GM19452 (cell line): ENCODE measurements around the gene DPH7.
A peak's percentile ranks its signal among the peaks of the same experiment; 100 is the strongest.
"Not testable (repeated sequence)": the region's sequence is repeated elsewhere in the genome, so short reads cannot be mapped to it uniquely, and the experiment has no call there.

Source experiments
- ATAC-seq: cut with Tn5 transposase; IDR thresholded peaks from one replicate; pipeline ENCODE4 v1.9.1; 2021; ENCODE audit not compliant: unreplicated experiment

DPH7 gene

DNA sequence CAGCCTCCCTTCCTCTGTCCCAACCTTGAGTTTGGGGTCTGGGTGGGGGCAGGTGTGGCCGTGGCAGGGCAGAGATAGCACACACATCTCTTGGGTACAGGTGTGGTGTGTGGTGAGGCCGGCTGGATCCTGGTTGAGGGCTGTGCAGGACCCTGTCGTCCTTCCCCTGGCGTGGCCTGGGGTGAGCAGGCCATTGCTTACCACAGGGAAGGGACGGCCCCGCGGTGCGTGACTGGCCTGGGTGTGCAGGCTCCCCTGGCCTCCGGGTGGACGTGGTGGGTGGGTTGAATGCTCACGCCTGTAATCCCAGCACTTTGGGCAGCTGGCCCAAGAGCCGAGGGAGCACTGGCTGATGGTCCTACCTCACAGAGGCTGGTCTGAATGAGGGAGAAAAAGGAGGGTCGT lies 28.0 kb upstream of the DPH7 start:
- no peak for ATAC-seq

DNA sequence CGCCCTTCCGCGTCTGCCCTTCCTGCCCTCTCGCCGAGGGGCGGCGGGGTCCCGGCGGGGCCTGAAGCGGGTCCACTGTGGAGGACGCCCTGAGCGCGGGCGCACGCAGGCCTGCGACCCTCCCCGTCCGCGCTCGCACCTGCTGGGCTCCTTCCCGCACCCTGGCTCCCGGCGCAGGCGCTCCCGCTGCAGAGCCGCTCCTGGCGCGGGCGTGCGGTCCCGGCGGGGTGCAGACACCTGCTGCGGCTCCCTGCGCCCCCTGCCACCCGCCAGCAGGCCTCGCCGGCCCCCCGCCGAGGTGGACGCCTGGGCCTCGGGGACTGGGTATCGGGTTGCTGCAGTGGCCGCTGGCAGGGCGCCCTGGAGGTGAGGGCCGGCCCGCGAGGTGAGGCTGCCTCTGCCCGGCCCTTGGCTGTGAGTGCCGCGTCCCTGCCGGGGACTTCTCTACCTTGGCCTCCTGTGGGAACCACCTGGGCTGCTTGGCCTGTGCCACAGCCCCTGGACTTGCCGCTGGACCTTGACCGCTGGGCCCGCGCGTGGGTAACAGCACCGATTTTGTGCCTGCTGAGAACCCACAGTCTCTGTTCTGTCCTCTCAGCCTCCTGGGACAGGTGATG lies 27.4 kb upstream of the DPH7 start:
- ATAC-seq: peak; percentile 21

DNA sequence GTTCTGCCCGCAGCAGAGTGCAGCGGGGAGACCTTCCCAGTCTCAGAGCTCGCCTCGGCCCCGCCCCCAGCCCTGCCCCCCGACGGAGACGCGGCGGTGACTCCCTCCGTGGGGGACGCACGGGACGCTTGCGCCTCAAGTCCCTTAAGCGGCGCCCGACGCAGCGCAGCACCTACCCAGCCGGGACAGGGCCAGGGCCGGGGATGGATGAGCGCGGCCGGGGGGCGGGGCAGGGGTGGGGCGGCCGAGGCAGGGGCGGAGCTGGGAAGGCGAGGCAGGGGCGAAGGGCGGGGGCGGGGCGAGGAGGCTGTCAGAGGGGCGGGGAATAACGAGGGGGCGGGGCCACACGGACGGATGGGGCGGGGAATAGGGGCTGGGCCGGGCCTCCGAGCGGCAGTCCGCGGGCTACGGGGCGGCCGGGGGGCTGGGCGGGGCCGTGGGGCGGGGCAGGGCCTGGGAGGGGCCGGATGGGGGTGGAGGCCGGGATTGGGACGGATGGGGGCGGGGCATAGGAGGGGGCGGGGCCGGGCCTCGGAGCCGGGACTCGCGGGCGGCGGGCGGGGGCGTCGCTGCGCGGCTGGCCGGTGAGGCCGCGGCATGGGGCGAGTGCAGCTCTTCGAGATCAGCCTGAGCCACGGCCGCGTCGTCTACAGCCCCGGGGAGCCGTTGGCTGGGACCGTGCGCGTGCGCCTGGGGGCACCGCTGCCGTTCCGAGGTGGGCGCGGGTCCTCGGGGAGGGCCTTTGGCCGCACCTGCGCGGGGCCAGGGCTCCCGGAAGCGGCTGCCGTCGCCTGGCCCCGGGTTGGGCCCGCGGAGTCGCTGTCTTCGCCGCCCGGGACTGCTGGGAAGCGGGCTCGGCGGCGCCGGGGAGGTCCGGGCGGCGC lies 26.6 kb upstream of the DPH7 start, which contains the start of gene ARRDC1:
Gene ARRDC1 (plus strand): TSS at position 566 of the 884 bp plus-strand sequence. CDS start 32 bp downstream, at position 598.
- peak; percentile 63 for ATAC-seq

DNA sequence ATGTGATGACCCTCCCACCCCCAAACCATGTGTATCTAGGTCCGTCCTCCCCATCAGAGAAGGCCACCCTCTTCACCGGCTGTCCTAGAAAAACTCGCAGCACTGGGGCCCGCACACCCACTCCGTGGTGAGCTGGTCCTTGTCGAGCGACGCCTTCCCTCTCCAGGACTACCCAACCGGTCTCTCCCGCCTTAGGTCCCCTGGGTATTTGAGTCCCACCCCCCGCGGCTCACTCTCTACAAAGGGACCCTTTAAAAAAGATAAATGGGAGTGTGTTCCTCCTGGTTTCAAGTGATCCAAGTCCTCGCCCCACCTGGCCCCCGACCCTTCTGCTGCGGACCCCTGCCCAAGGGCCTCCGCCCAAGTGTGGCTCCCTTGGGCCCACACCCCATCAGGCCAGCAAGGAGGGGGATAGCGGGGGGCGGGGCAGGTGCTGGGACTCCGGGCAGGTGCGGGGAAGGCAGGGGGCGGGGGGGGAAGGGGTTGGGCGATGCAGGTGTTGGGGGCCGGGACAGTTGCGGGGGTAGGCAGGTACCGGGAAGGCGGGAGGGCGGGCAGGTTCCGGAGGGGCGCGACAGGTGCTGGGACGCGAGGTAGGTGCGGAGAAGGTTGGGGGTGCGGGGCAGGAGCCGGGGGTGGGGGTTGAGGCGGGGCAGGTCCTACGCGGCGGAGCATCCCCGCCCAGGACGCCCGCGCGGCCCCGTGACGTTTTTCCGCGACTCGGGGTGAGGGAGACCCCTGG lies 25.8 kb upstream of the DPH7 start:
- ATAC-seq: no peak

DNA sequence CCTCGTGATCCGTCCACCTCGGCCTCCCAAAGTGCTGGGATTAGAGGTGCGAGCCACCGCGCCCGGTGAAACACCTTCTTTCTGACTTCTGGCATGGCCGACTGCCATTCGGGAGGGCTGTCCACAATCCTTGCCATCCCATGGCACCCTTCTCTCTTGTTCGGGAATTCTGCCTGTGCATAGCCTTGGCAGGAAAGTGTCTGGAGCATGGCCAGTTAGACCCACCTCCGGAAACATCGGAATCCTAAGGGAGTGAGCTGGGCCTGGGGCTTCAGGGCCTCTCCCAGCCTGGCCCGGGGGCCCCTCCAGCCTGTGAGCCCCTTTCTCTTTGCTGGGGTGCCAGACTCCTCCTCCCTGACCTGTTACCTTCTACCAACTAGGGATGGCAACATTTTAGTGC lies 25.2 kb upstream of the DPH7 start:
- no peak for ATAC-seq

DNA sequence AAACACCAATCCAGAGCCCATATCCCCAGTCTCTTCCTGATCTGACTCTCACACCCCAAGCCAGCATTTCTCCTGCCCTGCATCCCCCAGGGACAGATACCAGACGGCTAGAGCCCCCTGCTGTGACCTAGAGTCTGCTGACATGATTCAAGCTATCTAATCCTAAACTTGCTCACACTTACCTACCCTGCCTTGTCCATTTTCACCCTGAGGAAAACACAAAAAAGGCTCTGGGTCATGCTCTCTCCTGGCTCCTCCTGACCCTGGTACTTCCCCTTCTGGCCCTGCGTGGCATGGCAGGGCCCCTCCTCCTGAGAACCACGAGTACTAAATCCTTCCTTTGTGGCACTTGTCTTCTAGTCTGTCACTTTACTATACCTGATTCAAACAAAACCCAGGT lies 23.9 kb upstream of the DPH7 start:
- ATAC-seq: no peak

DNA sequence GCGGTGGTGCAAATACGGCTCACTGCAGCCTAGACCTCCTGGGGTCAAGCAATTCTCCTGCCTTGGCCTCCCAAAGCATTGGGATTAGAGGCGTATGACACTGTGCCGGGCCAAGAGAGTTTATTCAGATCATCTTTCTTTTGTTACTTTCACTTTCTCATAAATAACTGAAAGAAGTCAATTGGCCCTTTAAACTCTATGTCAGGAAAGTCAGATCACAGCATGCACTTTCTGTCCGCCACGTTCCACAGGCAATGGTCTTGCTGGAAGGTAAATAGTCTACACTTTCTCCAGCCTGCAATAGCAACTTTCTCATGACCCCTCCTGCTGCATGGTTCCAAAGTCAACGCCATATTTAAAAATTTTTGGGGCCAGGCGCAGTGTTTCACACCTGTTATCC lies 20.2 kb upstream of the DPH7 start:
- no peak for ATAC-seq

DNA sequence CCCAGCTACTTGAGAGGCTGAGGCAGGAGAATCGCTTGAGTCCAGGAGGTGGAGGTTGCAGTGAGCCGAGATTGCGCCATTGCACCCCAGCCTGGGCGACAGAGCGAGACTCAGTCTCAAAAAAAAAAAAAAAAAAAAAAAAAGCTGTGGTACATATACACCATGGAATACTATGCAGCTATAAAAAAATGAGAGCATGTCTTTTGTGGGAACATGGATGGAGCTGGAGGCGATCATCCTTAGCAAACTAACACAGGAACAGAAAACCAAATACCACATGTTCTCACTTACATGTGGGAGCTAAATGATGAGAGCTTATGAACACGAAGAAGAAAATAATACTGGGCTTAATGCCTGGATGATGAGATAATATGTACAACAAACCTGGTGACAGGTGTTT lies 17.9 kb upstream of the DPH7 start:
- not testable (repeated sequence) for ATAC-seq

DNA sequence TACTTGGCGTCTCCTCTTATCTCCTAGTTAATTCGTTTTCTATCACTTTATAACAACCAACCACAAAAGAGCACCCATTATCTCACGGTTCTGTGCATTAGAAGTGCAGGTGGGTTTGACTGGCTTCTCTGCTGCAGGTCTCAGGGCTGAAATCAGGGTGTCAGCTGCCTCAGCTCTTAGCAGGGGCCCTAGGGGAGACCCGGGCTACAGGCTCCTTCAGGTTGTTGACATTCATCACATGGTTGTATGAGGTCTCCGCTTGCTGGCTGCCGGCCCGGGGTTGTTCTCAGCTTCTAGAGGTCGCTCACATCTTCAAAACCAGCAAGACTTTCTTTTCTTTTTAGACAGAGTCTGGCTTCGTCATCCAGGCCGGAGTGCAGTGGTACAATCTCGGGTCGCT lies 14.5 kb upstream of the DPH7 start:
- ATAC-seq: no peak

DNA sequence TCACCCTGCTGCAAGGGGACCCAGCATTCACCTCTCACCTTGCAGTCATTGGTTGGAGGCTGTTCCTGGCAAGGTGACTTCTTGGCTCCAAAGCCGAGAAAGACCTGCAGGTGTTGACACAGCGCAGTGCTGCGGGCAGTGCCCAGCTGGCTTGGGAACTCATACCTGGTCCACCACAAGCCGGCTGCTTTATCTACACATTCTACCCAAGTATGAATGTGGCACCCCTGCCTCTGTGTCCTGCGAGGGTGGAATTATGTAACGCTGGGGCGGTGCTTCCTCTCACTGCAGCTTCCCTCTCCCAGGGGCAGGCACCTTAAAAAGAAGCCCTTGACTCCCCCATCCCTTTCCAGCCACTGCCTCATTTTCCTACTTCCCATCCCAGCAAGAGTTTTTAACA lies 14.0 kb upstream of the DPH7 start:
- no peak for ATAC-seq

DNA sequence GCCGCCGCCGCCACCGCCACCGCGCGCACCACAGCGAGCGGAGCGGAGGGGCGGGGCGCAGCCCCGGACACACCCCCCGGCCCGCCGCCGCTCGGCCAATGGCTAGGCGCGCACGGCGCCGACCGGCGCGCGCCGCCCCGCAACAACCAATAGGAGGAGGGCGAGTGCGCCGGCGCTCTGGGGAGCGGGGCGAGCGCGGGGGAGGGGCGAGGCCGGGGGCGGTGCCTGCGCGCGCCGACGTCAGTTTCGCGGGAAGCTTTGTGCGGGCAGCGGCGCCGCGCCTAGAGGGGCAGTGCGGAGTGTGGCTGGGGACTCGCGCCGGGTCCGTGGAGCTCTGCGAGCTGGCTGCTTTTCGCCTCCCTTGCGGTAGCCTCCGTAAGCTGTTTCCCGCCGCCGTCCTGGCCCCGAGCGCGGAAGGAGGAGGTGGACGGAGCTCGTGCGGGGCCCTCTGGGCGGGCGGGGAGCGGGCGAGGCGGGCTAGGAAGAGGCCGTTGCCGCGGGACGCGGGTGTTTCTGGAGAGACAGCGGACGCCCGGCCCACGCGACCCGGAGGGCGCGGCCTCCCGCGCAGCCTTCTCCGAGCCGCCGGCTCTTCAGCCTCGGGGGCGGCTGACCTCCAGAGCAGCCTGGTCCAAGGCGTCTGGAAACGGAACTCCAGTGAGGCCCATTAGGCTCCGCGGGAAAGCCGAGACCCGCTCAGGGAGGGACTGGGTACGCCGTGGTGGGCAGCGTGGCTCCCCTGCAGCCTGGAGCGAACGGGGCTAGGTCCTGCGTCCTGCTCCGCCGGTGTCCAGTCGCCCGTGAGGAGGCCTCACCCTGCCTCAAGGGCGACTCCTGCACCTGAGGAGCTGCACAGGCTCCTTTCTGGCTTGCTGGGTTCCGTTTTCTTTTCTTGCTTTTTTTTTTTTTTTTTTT lies 12.0 kb upstream of the DPH7 start, which contains the start of gene ZMYND19:
Gene ZMYND19 (minus strand): TSS at position 44 of the 915 bp plus-strand sequence. CDS start 249 bp downstream, outside the sequence.
- peak; percentile 86 for ATAC-seq

DNA sequence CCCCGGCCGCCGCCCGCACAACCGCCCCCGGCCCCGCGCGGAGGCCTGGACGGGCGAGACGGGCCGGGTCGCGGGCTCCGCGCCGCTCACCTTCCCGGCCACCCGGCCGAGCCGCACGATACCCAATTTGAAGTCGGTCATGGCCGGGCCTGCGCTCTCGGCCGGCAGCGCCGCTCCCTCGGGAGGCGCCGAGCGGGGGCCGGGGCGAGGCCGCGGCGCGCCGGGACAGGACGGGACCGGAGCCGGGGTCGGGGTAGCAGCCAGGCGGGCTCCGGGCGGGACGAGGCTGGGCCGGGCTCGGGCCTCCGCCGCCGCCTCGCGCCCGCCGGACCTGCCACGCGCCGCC lies 11.4 kb upstream of the DPH7 start:
- no peak for ATAC-seq

DNA sequence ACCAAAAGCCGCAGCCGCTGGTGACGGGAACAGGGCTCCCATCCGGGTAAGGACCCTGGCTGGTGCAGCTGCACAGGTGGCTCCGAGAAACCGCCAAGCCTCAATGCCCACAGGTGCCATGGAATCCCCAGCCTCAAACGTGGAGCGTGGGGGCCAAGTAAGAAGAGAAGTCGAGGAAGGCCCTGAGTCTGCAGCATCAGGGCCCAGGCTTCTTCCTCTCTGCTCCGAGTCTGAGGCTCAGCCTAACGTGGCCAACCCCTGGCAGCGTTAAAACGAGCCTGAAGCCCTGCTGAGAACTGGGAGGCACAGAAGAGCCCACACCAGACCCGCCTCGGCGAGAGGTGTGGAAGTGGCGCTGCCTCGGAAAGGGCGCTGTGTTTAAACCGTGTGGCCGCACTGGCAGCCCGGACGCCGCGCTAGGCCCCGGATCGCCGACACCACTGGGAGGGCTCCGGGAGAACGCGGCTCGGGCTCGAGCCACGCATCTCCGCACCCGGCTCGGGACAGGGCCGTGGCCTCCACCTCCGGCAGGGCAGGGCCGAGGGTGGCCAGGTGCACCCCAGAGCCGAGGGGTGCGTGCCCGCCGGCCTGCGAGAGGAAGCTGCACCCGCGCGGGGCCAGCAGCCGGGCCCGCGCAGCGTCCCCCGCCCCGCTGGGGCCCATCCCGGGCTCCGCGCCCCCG lies 10.9 kb upstream of the DPH7 start:
- ATAC-seq: peak; percentile 11

DNA sequence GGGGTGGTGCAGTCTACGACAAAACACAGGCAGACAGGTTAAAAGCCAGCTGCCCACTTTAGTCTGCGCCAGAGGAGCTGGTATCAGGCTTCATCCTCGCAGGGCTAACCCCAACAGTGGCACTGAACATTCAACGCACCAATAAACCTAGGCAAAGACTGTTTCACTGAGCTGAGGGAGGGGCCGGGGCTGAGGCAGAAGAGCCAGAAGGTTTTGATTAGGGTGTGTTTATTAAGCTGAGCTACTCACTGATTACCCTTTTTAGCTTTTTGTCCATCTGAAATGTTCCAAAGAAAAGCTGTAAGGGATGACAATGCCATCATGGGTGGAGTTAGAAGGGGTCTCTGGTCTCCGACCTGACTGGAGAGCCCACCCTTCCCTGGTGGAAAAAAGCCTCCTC lies 10.2 kb upstream of the DPH7 start:
- ATAC-seq: no peak

DNA sequence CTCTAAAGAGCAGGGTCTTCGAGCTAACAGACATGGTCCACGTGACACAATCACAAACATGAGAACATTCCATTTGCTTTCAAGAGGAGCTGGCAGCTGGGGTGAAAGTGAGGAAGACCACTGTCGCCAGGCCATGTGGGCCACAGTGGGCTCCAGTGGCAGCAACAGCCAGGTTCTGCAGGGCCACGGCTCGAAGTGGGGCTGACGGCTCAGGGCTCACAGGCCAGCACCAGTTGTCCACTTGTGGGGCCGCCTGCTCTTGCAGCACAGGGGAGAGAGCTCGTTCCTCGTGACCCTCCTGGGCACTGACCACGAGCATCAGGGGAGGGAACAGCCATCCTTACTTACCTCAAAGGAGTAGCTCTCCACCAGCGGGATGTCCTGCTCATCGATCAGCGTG lies 9.6 kb upstream of the DPH7 start:
- no peak for ATAC-seq

DNA sequence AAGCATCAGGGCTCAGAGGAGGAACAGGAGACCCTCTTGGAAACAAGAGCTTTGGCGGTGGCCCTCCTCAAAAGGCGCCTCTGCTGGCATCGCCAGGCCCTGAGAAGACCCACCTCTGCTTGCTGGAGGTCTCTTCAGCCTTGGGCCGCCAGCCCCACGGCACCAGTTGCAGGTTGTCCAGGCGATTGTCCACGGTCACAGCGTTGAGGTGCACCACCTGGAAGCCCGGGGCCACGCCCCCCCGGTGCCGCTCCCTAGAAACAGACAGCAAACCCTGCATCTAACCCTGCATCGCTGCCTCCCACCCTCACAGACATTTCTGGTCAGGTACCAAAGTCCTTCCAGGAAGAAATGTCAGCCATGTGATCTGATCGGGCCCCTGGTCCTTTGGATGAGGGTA lies 8.1 kb upstream of the DPH7 start:
- no peak for ATAC-seq

DNA sequence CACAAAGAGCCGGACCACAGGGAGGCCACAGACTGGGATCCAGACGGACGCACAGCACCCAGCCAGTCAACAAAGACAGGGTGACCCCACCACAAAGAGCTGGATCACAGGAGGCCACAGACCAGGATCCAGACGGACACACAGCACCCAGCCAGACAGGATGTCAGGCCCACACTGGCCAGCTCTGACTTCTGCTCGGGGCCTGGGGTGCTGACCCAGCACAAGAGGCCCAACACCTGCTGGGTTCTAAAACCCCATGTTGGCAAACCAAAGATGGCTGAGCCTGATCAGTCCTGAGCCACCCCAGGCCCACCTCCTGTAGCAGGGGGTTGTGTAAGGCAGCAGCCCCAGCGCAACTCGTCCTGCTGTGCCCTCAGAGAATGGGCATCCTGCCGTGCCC lies 5.2 kb upstream of the DPH7 start:
- ATAC-seq: no peak

DNA sequence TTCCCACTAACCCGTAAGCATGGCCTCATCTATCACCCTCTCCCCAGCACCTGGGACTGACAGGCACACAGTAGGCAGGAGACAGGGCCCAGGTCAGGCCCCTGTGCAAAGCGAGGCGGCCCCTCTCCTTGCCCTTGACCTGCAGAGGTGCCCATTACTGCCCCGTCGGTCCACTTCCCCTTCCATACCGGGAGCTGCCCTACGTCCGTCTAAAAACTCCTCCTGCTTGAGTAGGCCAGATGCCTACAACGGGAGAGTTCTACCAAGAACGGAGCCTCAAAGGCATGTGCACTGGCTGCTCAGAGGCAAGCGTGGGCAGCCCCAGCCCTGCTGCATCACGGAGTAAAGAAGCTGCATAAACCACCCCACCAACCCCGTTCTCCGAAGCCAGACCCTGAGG lies 4.6 kb upstream of the DPH7 start:
- no peak for ATAC-seq

DNA sequence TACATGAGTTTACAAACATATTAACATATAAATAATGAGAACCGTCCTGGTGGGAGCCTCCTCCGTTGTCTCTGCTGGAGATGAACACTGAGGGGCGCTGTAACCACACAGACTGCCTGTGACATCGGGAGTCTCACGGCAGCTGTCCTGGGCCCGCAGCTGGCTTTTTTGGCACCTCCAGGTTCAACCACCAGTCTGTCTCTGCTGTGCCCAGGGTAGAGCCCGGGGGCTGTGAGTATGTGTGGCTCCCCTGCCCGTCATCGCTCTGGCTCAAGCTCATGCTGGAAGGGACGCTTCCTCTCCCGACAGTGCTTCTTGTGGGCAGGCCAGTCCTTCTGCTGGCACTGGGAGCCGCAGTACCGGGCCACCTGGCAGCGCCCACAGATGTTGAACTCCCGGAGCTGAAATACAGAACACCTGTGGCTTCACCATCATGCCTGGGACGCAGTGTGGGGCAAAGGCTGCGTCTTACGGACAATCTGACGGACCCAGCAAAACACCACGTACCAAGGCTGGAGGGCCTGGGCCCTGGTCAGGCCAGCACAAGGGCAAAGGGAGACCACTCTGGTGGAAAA lies 3.6 kb upstream of the DPH7 start:
- no peak for ATAC-seq
